ENCODE results near the gene ATP9B.
A peak's percentile ranks its signal among the peaks of the same experiment; 100 is the strongest.
"Not testable (repeated sequence)": the region's sequence is repeated elsewhere in the genome, so short reads cannot be mapped to it uniquely, and the experiment has no call there.

The ATP9B gene

DNA sequence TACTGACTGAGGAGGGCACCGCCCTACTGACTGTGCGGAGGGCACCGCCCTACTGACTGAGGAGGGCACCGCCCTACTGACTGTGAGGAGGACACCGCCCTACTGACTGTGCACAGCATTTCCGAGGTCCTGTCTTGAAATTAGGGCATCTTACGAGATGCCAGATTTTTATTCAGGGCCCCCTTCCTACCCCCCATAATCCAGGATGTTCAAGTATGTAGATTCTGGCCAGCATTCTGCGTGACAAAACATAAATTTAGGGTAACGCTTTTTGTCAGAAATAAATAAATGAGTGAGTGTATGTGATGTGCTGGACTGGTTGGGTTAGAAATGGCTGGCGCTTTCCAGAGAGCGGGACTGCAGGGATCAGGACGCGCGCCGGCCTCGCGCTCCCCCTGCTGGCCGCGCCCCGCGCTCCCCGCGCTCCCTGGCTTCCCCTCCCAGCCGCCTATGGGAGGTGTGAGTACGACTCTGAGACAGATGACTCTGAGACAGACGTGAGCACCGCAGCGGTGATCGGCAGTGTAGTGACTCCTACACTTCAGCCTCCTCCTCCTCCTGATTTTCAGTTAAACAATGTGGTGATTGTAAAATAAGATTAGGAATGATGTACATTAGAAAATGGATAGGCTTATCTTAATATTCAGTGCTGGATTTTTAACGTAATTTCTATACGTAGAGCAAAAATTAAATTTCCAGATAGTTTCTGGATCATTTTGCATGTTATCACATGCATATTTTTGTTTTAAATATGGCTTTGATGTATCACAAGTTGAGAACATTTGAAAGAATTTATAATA is 177.3 kb downstream of the ATP9B start:
- peak; percentile 19 to 21 for DNase-seq

GRCh38 chr18:79248495-79249060 is 179.4 kb downstream of the ATP9B start:
- DNase-seq, result no peak

- no peak for DNase-seq
These were observed 181.2 kb downstream of the ATP9B start for GRCh38 chr18:79250301-79250981.

- DNase-seq, result no peak
These were observed 181.8 kb downstream of the ATP9B start for GRCh38 chr18:79251021-79251420.

- DNase-seq, result no peak
These were observed 183.9 kb downstream of the ATP9B start for GRCh38 chr18:79252904-79253633.

- DNase-seq, result no peak
These were observed 188.3 kb downstream of the ATP9B start for GRCh38 chr18:79257480-79257879.

DNA sequence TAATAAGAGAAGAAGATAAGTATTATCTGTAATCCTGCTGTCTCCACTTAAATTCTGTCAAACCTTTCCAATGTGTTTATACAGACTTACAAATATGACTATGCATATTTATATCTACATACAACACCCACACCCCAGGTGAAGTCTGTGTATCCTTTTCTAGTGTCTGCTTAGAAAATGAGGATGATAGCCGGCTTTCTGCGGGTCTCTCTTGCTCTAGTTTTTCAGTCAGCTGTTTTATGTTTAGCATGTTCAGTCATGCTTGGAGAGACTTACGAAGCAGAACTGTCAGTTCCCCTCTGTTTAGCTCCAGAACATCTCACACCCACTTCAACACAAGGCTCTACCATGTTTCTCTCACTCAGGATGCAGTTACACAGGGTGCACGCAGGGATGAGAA is 189.3 kb downstream of the ATP9B start:
- DNase-seq, result no peak

DNA sequence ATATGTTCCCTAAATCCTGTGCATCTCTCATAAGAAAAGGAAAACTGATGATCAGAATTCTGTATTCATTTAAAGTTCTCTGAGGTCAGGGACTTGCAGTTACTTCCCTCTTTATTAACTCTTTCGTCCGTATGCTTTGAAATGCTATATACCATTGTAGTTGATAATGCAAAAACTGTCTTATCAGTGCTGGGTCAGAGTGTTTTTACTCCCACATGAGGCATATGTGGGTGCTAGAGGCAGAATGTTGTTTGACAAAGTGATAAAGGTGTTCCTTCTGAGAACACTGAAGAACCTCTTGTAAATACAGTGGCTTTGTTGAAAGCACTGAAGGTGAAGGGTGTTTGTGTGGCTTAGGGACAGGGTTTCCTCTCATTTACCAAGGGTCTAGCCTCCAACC is 190.0 kb downstream of the ATP9B start:
- no peak for DNase-seq

DNA sequence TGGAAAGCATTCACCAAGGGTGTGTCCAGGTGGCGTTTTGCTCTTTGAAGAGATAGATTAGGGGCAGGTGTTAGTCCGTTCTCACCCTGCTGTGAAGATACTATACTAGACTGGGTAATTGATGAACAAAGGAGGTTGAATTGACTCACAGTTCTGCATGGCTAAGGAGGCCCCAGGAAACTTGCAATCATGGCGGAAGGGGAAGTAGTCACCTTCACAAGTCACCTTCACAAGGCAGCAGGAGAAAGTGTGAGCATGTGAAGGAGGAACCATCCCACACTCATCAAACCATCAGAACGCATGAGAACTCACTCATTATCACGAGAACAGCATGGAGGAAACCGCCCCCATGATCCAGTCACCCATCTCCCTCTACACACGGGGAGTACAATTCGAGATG is 190.8 kb downstream of the ATP9B start:
- no peak for DNase-seq

- no peak for DNase-seq
These were observed 191.3 kb downstream of the ATP9B start for GRCh38 chr18:79260510-79260909.

GRCh38 chr18:79265068-79265467 is 195.9 kb downstream of the ATP9B start:
- DNase-seq, result not testable (repeated sequence)

DNA sequence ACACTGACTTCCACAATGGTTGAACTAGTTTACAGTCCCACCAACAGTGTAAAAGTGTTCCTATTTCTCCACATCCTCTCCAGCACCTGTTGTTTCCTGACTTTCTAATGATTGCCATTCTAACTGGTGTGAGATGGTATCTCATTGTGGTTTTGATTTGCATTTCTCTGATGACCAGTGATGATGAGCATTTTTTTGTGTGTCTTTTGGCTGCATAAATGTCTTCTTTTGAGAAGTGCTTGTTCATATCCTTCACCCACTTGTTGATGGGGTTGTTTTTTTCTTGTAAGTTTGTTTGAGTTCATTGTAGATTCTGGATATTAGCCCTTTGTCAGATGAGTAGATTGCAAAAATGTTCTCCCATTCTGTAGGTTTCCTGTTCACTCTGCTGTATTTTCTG is 202.6 kb downstream of the ATP9B start:
- not testable (repeated sequence) for DNase-seq

DNA sequence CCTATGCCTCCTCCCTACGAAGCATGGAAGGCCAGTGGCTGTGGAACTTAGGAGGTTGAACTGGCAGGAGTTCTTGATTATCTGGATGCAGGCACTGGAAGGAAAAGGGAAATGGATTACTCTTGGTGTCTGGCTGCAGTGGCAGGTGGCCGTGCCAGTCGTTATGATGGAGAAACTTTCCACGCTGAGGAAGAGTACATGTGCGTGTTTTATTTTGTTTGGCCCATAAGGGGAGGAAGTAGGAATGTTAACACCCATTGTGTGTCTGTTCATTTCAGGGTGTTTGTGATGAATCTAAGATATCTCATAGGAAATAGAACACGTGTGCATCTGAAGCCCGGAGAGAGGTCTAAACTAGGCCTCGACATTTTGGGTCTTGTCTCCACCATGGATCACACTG is 203.7 kb downstream of the ATP9B start:
- no peak for DNase-seq

GRCh38 chr18:79274823-79275222 is 205.6 kb downstream of the ATP9B start:
- DNase-seq, result no peak

DNA sequence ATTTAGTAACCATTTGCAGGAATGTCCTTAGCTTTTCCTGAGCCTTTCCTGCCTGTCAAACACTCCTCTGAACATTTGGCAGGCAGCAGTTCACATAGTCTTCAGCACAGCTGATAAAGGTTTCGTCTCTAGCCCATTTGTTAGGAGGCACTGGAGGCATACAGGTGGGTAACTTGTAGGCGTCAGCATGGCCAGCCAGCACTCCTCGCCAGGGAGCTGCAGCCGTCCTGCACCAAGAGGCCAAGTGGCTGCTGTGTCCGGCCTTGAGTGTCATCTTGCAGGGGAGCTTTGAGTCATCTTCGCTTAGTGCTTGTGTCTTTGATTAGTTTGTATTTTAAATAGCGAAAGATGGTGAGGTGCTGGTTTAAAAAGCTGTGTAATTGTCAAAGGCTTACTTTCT is 206.3 kb downstream of the ATP9B start:
- DNase-seq, result no peak

DNA sequence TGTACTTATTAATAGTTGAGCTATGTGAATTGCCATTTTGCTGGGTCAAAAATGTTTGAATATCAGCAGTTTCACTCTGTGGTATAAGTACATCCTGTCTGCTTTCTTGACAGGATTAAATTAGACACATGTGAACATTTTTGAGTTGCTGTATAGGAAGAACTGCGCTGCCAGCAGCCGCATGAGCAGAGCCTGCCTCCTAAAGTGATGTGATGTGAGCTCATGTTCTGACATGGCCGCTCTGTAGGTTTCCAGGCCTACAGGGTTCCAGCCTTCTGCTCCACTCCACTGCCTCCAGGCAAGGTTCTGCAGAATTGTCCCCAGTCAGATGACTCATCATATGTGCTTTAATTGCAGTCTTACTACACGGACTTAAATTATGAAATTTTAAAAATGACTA is 206.8 kb downstream of the ATP9B start:
- no peak for DNase-seq

GRCh38 chr18:79278896-79279295 is 209.7 kb downstream of the ATP9B start:
- DNase-seq, result no peak

GRCh38 chr18:79283131-79283810 is 214.1 kb downstream of the ATP9B start:
- DNase-seq, result no peak

DNA sequence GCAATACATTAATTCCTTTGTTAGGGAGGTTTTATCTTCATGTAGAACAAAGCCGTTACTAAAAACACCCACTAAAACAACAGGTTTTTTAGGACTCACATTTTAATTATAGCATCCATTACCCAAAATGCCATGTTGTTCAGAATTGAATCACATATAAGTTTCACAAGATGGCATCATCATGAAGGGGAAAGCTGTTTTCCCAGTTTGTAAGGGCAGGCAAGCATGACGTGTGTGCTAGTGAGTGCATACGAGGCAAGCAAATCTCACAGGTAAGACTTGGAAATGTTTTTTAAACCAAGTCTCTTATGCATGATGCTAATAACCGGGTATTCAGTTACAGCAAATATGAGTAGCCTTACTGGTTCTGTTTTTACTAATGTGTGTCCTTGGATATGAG is 214.7 kb downstream of the ATP9B start:
- no peak for DNase-seq

- not testable (repeated sequence) for DNase-seq
These were observed 216.0 kb downstream of the ATP9B start for GRCh38 chr18:79285191-79285590.

GRCh38 chr18:79290409-79290808 is 221.2 kb downstream of the ATP9B start:
- not testable (repeated sequence) for DNase-seq

- no peak for DNase-seq
These were observed 221.7 kb downstream of the ATP9B start for GRCh38 chr18:79290876-79291275.

GRCh38 chr18:79294235-79294634 is 225.0 kb downstream of the ATP9B start:
- DNase-seq, result no peak
